ENCODE measurements around the gene FAAH2.

DNA sequence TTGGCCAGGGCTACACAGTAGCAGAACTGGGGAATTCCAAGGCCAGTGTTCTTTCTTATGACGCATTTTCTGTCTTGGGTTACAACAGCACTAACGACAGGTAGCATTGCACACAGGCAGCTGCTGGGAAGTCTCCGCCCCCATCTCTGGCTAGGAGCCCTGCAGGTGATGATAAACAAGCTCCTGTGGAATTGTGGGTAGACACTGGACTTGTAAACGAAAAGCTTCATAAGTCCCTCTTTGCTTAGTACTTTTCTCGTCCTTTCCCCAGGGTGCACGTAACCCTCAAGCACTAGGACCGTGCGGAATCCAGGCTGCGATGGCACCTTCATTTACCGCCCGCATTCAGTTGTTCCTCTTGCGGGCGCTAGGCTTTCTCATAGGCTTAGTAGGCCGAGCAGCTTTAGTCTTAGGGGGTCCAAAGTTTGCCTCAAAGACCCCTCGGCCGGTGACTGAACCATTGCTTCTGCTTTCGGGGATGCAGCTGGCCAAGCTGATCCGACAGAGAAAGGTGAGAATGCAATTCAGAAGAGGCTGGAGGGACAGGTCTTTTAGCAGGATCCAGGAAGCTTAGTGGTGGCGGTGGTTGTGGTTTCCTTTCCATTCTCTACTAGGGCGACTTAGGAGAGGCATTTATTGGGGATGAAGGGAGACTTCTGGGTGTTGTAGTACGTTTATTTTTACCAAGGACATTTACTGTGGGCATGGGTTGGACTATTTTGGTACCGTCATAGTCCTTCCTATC lies at the start of gene FAAH2:
- TF ChIP-seq, protein P1, sequence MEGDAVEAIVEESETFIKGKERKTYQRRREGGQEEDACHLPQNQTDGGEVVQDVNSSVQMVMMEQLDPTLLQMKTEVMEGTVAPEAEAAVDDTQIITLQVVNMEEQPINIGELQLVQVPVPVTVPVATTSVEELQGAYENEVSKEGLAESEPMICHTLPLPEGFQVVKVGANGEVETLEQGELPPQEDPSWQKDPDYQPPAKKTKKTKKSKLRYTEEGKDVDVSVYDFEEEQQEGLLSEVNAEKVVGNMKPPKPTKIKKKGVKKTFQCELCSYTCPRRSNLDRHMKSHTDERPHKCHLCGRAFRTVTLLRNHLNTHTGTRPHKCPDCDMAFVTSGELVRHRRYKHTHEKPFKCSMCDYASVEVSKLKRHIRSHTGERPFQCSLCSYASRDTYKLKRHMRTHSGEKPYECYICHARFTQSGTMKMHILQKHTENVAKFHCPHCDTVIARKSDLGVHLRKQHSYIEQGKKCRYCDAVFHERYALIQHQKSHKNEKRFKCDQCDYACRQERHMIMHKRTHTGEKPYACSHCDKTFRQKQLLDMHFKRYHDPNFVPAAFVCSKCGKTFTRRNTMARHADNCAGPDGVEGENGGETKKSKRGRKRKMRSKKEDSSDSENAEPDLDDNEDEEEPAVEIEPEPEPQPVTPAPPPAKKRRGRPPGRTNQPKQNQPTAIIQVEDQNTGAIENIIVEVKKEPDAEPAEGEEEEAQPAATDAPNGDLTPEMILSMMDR (IDR thresholded peaks at IDR 0.05), result no peak
- no peak for TF ChIP-seq POLR2A (IDR thresholded peaks at IDR 0.05)

Measured in tibial nerve (tissue), 3 donors.